ENCODE results near the gene TRIM8.

- TF ChIP-seq, protein P1, sequence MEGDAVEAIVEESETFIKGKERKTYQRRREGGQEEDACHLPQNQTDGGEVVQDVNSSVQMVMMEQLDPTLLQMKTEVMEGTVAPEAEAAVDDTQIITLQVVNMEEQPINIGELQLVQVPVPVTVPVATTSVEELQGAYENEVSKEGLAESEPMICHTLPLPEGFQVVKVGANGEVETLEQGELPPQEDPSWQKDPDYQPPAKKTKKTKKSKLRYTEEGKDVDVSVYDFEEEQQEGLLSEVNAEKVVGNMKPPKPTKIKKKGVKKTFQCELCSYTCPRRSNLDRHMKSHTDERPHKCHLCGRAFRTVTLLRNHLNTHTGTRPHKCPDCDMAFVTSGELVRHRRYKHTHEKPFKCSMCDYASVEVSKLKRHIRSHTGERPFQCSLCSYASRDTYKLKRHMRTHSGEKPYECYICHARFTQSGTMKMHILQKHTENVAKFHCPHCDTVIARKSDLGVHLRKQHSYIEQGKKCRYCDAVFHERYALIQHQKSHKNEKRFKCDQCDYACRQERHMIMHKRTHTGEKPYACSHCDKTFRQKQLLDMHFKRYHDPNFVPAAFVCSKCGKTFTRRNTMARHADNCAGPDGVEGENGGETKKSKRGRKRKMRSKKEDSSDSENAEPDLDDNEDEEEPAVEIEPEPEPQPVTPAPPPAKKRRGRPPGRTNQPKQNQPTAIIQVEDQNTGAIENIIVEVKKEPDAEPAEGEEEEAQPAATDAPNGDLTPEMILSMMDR (IDR thresholded peaks at IDR 0.05): no peak
- TF ChIP-seq POLR2AphosphoS5 (IDR thresholded peaks at IDR 0.05) (no peak), POLR2A (IDR thresholded peaks at IDR 0.05) (no peak), EP300 (IDR thresholded peaks at IDR 0.05) (no peak)
These were observed 24.2 kb downstream of the TRIM8 start for GRCh38 chr10:102668326-102669107.
